ENCODE results near the gene AMDHD1.

The AMDHD1 gene

GRCh38 chr12:95996034-95996658 lies 53.0 kb downstream of the AMDHD1 start, which contains the start of gene HAL:
Gene HAL (minus strand): TSS chr12:95996344. CDS start chr12:95995910, 434 bp downstream.
- no peak for DNase-seq

GRCh38 chr12:95997276-95997675 lies 54.1 kb downstream of the AMDHD1 start:
- DNase-seq: no peak

GRCh38 chr12:95997911-95998510 lies 54.9 kb downstream of the AMDHD1 start:
- no peak for DNase-seq

- DNase-seq: no peak
Measured at GRCh38 chr12:95998611-95999286, 55.6 kb downstream of the AMDHD1 start.

GRCh38 chr12:95999484-95999883 lies 56.4 kb downstream of the AMDHD1 start:
- no peak for DNase-seq

- DNase-seq: no peak
Measured at GRCh38 chr12:96000858-96001257, 57.7 kb downstream of the AMDHD1 start.

- DNase-seq: no peak
Measured at GRCh38 chr12:96006727-96007126, 63.6 kb downstream of the AMDHD1 start.

- DNase-seq: no peak
Measured at GRCh38 chr12:96007729-96008128, 64.6 kb downstream of the AMDHD1 start.

- no peak for DNase-seq
Measured at GRCh38 chr12:96014943-96015599, 71.9 kb downstream of the AMDHD1 start.

- no peak for DNase-seq
Measured at GRCh38 chr12:96015672-96016071, 72.5 kb downstream of the AMDHD1 start.
